Stimulated activated CD4-positive, alpha-beta T cell treated with anti-CD3 and anti-CD28 coated beads, Interleukin-15, amount 100 ng/mL, for 48 hours (primary cell): ENCODE data around the gene MYZAP.
"Not testable (repeated sequence)": the region's sequence is repeated elsewhere in the genome, so short reads cannot be mapped to it uniquely, and the experiment has no call there.

ENCODE experiments used
- DNase-seq, 2 donors: peaks; one replicate each; pipeline ENCODE4 v3.0.0-alpha.2; 2020; ENCODE audit warnings: low read depth in 2 of 2

Gene MYZAP

GRCh38 chr15:57592836-57593420 is 1.2 kb downstream of the MYZAP start:
- DNase-seq, result no peak

DNA sequence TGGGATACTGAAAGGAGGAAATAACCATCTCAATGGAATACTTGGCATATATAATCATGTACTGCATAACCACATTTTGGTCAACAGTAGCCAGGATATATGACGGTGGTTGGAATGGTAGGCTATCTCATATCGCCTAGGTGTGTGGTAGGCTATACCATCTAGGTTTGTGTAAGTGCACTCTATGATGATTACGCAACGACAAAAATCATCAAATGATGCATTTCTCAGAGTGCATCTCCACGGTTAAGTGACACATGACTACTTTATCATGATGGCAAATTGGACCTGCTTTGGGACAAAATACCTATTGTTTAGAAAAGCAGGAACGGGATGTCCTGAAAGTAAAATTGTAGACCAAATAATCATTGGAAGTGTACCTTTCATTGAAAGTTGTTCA is 2.8 kb downstream of the MYZAP start:
- DNase-seq, result no peak

- DNase-seq, result no peak
These were observed 3.5 kb downstream of the MYZAP start for GRCh38 chr15:57595011-57595866.

GRCh38 chr15:57596301-57596855 is 4.7 kb downstream of the MYZAP start:
- no peak for DNase-seq

- DNase-seq, result no peak
These were observed 5.3 kb downstream of the MYZAP start for GRCh38 chr15:57596978-57597377.

DNA sequence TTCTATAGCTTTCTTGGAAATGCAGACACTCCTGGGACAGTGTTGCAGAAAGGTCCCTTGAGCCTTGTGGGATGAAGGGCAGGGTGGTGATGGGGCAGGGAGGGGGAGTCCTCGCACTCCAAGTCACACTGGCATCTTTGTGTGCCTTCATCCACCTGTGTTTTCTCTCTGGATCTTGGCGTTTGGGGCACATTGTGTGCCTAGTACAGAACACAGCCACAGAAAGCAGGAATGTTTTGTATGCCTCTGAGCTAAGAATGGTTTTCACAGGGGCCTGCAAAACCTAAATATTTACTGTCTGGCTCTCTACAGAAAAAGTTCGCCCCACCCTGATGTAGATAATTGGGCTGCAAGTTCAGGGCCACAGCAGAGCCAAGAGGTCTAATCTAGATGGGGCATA is 5.7 kb downstream of the MYZAP start:
- no peak for DNase-seq

- DNase-seq, result no peak
These were observed 6.6 kb downstream of the MYZAP start for GRCh38 chr15:57598346-57598745.

- DNase-seq, result no peak
These were observed 7.6 kb downstream of the MYZAP start for GRCh38 chr15:57599296-57599810.

GRCh38 chr15:57600197-57600596 is 8.5 kb downstream of the MYZAP start:
- no peak for DNase-seq

- no peak for DNase-seq
These were observed 12.8 kb downstream of the MYZAP start for GRCh38 chr15:57604507-57604906.

DNA sequence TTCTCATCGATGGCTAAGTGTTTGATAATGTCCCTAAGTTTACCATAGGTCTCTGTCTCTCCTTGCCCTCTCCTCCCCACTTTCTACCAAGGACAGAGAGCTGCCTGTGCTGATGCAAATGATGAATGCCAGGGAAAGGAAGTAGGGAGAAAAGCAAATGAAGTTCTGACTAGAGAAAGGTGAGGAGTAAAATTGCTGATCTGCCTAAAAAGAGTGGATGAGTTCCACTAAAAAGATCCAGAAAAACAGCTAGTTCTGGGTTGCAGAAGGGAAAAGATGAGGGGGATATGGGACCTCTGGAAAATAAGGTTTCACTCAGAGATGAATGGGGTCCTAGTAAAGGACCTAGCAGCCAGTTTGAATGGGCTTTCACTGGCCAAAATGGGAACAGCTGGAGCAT is 13.8 kb downstream of the MYZAP start:
- no peak for DNase-seq

- no peak for DNase-seq
These were observed 14.3 kb downstream of the MYZAP start for GRCh38 chr15:57606048-57606447.

DNA sequence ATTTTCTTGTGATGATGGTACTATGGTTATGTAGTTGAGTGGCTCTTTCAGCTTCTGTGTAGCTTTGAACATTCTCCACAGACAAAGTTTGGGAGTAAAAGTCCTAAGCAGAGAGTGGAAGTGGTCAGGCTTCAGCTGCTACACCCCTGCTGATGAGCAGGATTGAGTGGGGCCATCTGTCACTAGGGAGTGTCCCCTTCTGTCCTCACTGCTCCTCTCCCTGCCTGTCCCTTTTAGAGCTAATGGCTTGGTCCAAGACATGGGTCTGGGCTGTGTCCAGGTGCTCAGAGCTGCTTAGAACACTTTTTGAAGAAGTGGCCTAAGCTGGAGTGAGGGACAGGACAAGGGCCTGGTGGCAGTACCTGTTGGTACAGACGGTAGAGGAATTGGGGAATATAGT is 15.1 kb downstream of the MYZAP start:
- no peak for DNase-seq

GRCh38 chr15:57607570-57608000 is 15.9 kb downstream of the MYZAP start:
- DNase-seq, result no peak

DNA sequence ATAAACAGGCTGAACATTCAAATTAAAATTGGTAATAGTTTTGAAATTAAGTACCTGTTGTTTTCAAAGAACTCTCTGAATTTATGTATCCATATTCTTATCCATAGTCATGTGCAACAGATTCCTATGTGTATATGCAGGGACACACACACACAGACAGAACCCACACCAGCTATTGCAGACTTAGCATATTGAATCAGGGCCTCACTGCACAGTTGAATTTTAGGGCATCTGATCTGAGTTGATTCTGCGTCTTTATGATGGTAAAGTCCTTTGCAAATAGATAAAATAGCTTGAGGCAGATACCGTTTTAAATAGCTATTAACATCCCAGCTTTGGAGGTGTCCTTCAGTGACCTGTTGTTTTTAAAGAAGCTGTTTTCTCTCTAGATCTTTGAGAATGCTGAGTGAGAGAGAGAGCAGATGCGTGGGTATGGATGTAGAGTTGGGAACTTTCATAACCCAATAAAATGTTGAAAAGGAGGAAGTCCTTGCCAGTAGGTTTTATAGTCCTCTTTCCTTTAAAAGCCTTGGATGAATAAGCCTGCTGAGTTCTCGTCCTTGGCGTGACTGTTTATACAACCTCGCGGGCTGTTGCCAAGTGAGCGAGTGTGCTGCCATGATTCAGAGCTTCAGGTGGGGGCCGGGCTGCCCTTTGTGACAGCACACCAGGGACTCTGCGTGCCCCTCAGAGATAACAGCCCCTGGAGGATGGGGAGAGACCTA is 18.3 kb downstream of the MYZAP start:
- no peak for DNase-seq

DNA sequence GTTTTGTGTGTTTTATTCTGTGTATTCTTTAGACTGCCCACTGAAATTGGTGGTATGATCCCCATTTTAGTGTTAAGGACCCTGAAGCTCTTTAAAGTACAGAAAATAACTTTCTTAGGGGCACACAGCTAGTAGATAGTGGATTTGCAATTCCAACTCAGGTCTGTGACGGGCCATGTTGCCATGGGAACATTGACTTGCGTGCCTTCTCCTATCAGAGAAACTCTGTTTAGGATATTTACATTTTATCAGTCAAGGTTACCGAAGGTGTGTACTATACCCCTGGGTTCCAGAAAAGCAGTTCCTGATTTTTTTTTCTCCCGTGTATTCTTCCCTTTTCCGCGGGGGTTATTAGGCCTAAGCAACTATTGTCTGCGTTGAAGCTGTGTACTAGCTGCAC is 19.4 kb downstream of the MYZAP start:
- DNase-seq, result no peak

- DNase-seq, result no peak
These were observed 20.2 kb downstream of the MYZAP start for GRCh38 chr15:57611938-57612337.

- DNase-seq, result no peak
These were observed 22.5 kb downstream of the MYZAP start for GRCh38 chr15:57614241-57614640.

- DNase-seq, result not testable (repeated sequence)
These were observed 24.3 kb downstream of the MYZAP start for GRCh38 chr15:57615951-57616496.

DNA sequence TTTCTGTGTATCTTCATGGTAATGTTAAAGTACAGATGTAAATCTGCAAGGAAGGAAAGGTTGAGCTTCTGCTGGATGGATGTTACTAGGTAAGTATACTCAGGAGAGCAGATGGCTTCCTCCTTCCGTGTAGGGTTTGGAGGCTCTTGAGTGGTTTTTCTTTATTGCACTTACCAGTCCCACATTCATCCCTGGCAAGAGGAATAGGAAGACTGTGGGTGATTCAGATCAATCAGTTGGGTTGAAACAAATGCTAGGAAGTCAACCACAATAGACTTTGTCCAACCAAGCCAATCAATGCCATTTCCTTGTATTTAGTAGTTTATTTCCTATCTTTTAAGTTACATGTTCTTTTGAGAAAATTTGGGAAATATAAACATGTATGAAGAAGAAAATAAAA is 26.6 kb downstream of the MYZAP start:
- no peak for DNase-seq

GRCh38 chr15:57619746-57620145 is 28.0 kb downstream of the MYZAP start:
- no peak for DNase-seq

DNA sequence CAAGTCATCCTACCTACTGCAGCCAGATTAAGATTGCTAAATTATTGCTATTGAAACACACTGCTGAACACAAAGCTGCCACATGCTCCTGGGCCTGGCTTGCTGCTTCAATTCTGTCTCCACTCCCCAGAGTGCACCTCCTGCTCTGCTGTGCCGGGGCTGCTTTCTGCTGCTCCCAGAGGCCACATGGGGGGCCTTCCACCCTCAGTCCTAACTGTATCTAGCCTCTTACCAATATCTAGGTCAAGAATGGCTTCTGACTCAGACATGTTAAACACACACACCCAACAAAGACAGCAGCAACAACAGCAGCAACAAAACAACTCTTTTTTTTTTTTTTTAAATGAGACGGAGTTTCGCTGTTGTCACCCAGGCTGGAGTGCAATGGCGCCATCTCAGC is 33.0 kb downstream of the MYZAP start:
- DNase-seq, result no peak
